Peyer's patch (tissue), 4 donors: Measurements from ENCODE around the gene SYCP2L. TPM values are rescaled to one million over a fixed set of nuclear protein-coding genes. Genes with fewer than 3 reads are reported as not detected.
"Not testable (repeated sequence)": the region's sequence is repeated elsewhere in the genome, so short reads cannot be mapped to it uniquely, and the experiment has no call there.

Experiments
- DNase-seq, 3 donors: peaks; one replicate each; pipeline ENCODE4 v3.0.0-alpha.2; 2017 to 2019
- H3K27ac ChIP-seq, 4 donors: fragments of 200-600 bp; sonication (generic); one replicate each; pipeline ENCODE4 v1.5.1; 2016 to 2019
- H3K27me3 ChIP-seq, 2 donors: fragments of 200-600 bp; sonication (generic); one replicate each; pipeline ENCODE4 v1.5.1; 2019
- H3K36me3 ChIP-seq, 3 donors: fragments of 200-600 bp; sonication (generic); one replicate each; pipeline ENCODE4 v1.5.1; 2016 to 2019
- H3K4me1 ChIP-seq, 4 donors: fragments of 200-600 bp; sonication (generic); one replicate each; pipeline ENCODE4 v1.5.1; 2016 to 2019
- H3K4me3 ChIP-seq, 4 donors: fragments of 200-600 bp; sonication (generic); 1 replicate in 3 of 4; 2 replicates in 1 of 4; pipeline ENCODE4 v1.5.1; 2016 to 2019; ENCODE audit warnings: mild to moderate bottlenecking in 1 of 4
- H3K9me3 ChIP-seq, 4 donors: fragments of 200-600 bp; sonication (generic); one replicate each; pipeline ENCODE4 v1.5.1; 2016 to 2019; ENCODE audit warnings: mild to moderate bottlenecking in 1 of 4
- POLR2A ChIP-seq, 2 donors: fragments of 450-650 bp; IDR thresholded peaks; one replicate each; pipeline ENCODE4 v1.5.1; 2017; ENCODE audit warnings: antibody characterized with exemption in 2 of 2, mild to moderate bottlenecking in 2 of 2, moderate library complexity in 2 of 2
- total RNA-seq, 4 donors: library from RNA; depleted of rRNA; stranded (reverse); fragments of >200 nt; gene quantifications; one replicate each; pipeline ENCODE4 v1.1.0, GENCODE V29; 2016
- TF ChIP-seq, protein P1 (sequence below), 6 experiments: fragments of 450-650 bp in 4 of 6; fragments of 200-600 bp in 2 of 6; sonication (generic) in 1 of 6; IDR thresholded peaks; one replicate each; pipeline ENCODE4 v1.5.1; 2017 to 2019; ENCODE audit warnings: antibody characterized with exemption in 6 of 6, mild to moderate bottlenecking in 3 of 6, moderate library complexity in 1 of 6

The SYCP2L gene
- total RNA-seq, 4 donors from 2014 or later: 0.67 to 5.0 TPM; not detected in 2

GRCh38 chr6:10874207-10874606, 12.6 kb upstream of the SYCP2L start:
- H3K27ac ChIP-seq: no peak overlapping the region
- no peak for TF ChIP-seq POLR2A (IDR thresholded peaks at IDR 0.05)
- TF ChIP-seq, protein P1, sequence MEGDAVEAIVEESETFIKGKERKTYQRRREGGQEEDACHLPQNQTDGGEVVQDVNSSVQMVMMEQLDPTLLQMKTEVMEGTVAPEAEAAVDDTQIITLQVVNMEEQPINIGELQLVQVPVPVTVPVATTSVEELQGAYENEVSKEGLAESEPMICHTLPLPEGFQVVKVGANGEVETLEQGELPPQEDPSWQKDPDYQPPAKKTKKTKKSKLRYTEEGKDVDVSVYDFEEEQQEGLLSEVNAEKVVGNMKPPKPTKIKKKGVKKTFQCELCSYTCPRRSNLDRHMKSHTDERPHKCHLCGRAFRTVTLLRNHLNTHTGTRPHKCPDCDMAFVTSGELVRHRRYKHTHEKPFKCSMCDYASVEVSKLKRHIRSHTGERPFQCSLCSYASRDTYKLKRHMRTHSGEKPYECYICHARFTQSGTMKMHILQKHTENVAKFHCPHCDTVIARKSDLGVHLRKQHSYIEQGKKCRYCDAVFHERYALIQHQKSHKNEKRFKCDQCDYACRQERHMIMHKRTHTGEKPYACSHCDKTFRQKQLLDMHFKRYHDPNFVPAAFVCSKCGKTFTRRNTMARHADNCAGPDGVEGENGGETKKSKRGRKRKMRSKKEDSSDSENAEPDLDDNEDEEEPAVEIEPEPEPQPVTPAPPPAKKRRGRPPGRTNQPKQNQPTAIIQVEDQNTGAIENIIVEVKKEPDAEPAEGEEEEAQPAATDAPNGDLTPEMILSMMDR (IDR thresholded peaks at IDR 0.05): no peak

DNA sequence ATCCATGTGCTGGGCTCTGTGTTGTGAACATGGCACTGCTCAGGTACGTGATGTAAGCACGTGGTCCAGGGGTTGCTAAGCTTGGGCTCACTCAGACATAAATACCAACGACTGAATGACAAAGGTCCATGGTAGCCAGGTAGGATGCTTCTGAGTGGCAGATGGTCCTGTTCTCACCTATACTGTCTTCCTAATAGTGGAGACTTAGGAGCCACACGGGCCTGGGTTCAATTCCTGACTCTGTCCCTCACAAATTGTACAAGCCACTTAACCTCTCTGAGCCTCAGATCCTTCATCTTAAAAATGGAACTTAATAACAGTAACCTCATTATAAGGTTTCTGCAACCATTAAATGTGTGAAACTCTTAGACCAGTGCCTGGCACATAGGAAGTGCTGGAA, 11.8 kb upstream of the SYCP2L start:
- H3K36me3 ChIP-seq: no peaks in the 10 kb centered on the region
- H3K4me1 ChIP-seq: no peaks in the 10 kb centered on the region
- no peaks in the 10 kb centered on the region for H3K9me3 ChIP-seq
- no peak for TF ChIP-seq POLR2A (IDR thresholded peaks at IDR 0.05)
- TF ChIP-seq, protein P1 (IDR thresholded peaks at IDR 0.05): no peak
- H3K27ac ChIP-seq: no peak overlapping the region
- H3K4me3 ChIP-seq: no peak overlapping the region
- DNase-seq: no peak
- H3K27me3 ChIP-seq: no peaks in the 10 kb centered on the region

More at GRCh38 chr6:10874207-10874606, 12.6 kb upstream of the SYCP2L start:
- H3K4me1 ChIP-seq: no peaks in the 10 kb centered on the region
- no peak overlapping the region for H3K4me3 ChIP-seq
- no peaks in the 10 kb centered on the region for H3K9me3 ChIP-seq
- no peak for DNase-seq
- no peaks in the 10 kb centered on the region for H3K36me3 ChIP-seq
- no peaks in the 10 kb centered on the region for H3K27me3 ChIP-seq

GRCh38 chr6:10877012-10877411, 9.8 kb upstream of the SYCP2L start:
- Histone ChIP-seq H3K36me3 (no peaks in the 10 kb centered on the region), H3K9me3 (no peaks in the 10 kb centered on the region), H3K27ac (no peak overlapping the region), H3K4me3 (no peak overlapping the region), H3K4me1 (no peaks in the 10 kb centered on the region), H3K27me3 (no peaks in the 10 kb centered on the region)
- no peak for DNase-seq
- no peak for TF ChIP-seq POLR2A (IDR thresholded peaks at IDR 0.05)
- TF ChIP-seq, protein P1 (IDR thresholded peaks at IDR 0.05): no peak

DNA sequence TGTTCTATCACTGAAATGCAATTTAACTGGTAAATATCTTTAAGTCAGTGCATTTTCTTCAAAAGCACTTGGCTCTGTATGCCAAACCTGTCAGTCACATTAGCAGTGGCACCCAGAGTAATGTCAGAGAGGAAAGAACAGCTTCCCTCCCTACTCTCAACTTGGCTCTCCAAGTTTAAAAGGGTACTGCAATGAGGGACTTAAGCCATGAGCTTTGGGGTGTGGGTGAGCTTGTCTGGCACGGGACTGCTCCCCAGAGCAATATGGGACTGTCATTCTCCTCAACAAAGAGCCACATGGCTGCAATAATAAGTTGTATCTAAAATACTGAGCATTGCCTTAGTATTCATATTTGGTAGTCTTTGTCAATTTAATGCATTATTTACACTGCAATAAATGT, 9.0 kb upstream of the SYCP2L start:
- H3K4me3 ChIP-seq: no peak overlapping the region
- H3K9me3 ChIP-seq: no peaks in the 10 kb centered on the region
- no peaks in the 10 kb centered on the region for H3K36me3 ChIP-seq
- no peaks in the 10 kb centered on the region for H3K4me1 ChIP-seq
- DNase-seq: no peak
- TF ChIP-seq, protein P1 (IDR thresholded peaks at IDR 0.05): no peak
- TF ChIP-seq POLR2A (IDR thresholded peaks at IDR 0.05): no peak
- H3K27me3 ChIP-seq: no peaks in the 10 kb centered on the region
- H3K27ac ChIP-seq: no peak overlapping the region

DNA sequence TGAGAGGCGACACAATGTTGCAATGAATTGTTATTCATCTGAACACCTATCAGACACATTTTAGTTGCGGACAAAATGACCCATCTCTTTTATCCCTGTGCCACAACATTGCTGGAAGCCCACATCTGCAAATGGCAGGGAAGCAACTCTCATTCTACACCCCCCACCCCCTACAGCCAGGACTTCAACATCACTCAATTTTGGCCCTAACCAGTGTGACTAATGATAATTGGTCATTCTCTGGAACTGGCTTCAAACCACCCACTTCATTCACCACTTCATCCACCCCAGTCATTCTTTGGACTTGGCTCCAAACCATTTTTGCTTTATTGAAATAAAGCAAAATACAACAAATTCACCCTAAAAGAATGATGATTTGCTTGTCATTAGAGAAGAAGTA, 6.5 kb upstream of the SYCP2L start:
- TF ChIP-seq POLR2A (IDR thresholded peaks at IDR 0.05): no peak
- TF ChIP-seq, protein P1 (IDR thresholded peaks at IDR 0.05): no peak
- no peak overlapping the region for H3K27ac ChIP-seq
- no peaks in the 10 kb centered on the region for H3K36me3 ChIP-seq
- H3K4me3 ChIP-seq: no peak overlapping the region
- no peaks in the 10 kb centered on the region for H3K4me1 ChIP-seq
- DNase-seq: no peak
- peaks cover 0 to 5% of the 10 kb centered on the region in 2 donors for H3K27me3 ChIP-seq
- no peaks in the 10 kb centered on the region for H3K9me3 ChIP-seq

GRCh38 chr6:10882253-10882630, 4.6 kb upstream of the SYCP2L start:
- DNase-seq, H3K27ac ChIP-seq, H3K27me3 ChIP-seq, H3K9me3 ChIP-seq, H3K36me3 ChIP-seq, H3K4me1 ChIP-seq, H3K4me3 ChIP-seq: not testable (repeated sequence)
